Kidney epithelial cell (primary cell): ENCODE measurements around the gene ZNF561. TPM values are rescaled to one million over a fixed set of nuclear protein-coding genes. Genes with fewer than 3 reads are reported as not detected.
"Not testable (repeated sequence)": the region's sequence is repeated elsewhere in the genome, so short reads cannot be mapped to it uniquely, and the experiment has no call there.

Source experiments
- DNase-seq: peaks from one replicate; pipeline ENCODE4 v3.0.0-alpha.2; 2010; ENCODE audit warnings: low read depth
- H3K27me3 ChIP-seq: 2 replicates; pipeline ENCODE4 v1.6.0; 2011; ENCODE audit warnings: low read length; ENCODE audit not compliant: control insufficient read depth, insufficient read depth
- H3K36me3 ChIP-seq: 2 replicates; pipeline ENCODE4 v1.5.1; 2011; ENCODE audit warnings: low read length; ENCODE audit not compliant: control insufficient read depth, insufficient read depth
- H3K4me3 ChIP-seq: 2 replicates; pipeline ENCODE4 v1.5.1; 2011; ENCODE audit warnings: low read depth, mild to moderate bottlenecking, control low read depth, low read length
- total RNA-seq: library from RNA; depleted of rRNA; stranded (reverse); fragments of >200 nt; gene quantifications from 2 replicates; pipeline ENCODE4 v1.2.3, GENCODE V29; 2015
- TF ChIP-seq, protein P1 (sequence below): IDR thresholded peaks from 2 replicates; pipeline ENCODE4 v1.5.1; 2011; ENCODE audit warnings: mild to moderate bottlenecking, moderate library complexity, low read length, control low read depth, inconsistent platforms; ENCODE audit not compliant: insufficient read depth, poor library complexity, severe bottlenecking

ZNF561 gene
- total RNA-seq, 1 donor from 2014 or later = 40.8 TPM

GRCh38 chr19:9586764-9587163 lies 34.3 kb downstream of the ZNF561 start:
- H3K36me3 ChIP-seq = no peaks in the 10 kb centered on the region
- H3K4me3 ChIP-seq = no peak overlapping the region
- TF ChIP-seq, protein P1, sequence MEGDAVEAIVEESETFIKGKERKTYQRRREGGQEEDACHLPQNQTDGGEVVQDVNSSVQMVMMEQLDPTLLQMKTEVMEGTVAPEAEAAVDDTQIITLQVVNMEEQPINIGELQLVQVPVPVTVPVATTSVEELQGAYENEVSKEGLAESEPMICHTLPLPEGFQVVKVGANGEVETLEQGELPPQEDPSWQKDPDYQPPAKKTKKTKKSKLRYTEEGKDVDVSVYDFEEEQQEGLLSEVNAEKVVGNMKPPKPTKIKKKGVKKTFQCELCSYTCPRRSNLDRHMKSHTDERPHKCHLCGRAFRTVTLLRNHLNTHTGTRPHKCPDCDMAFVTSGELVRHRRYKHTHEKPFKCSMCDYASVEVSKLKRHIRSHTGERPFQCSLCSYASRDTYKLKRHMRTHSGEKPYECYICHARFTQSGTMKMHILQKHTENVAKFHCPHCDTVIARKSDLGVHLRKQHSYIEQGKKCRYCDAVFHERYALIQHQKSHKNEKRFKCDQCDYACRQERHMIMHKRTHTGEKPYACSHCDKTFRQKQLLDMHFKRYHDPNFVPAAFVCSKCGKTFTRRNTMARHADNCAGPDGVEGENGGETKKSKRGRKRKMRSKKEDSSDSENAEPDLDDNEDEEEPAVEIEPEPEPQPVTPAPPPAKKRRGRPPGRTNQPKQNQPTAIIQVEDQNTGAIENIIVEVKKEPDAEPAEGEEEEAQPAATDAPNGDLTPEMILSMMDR = peak; percentile 69
- no peak for DNase-seq
- H3K27me3 ChIP-seq = no peaks in the 10 kb centered on the region

GRCh38 chr19:9584073-9584833 lies 36.8 kb downstream of the ZNF561 start, which contains the start of gene ZNF121:
ZNF121 (minus strand) TSS chr19:9584504; CDS start chr19:9568097, 16,407 bp downstream.
- peak; percentile 16 for DNase-seq
- TF ChIP-seq, protein P1 = no peak
- Histone ChIP-seq H3K27me3 (no peaks in the 10 kb centered on the region), H3K36me3 (no peaks in the 10 kb centered on the region), H3K4me3 (peak within 1 kb of the TSS; percentile 83)

DNA sequence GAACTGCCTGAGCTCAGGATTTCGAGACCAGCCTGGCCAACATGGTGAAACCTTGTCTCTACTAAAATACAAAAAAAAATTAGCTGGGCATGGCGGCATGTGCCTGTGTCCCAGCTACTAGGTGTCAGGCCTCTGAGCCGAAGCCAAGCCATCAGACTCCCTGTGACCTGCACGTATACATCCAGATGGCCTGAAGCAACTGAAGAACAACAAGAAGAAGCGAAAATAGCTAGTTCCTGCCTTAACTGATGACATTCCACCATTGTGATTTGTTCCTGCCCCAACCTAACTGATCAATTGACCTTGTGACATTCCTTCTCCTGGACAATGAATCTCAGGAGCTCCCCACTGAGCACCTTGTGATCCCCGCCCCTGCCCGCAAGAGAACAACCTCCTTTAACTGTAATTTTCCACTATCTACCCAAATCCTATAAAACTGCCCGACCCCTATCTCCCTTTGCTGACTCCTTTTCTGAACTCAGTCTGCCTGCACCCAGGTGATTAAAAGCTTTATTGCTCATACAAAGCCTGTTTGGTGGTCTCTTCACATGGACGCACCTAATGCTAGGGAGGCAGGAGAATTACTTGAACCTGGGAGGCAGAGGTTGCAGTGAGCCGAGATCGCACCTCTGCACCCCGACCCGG lies 38.8 kb downstream of the ZNF561 start:
- not testable (repeated sequence) for H3K4me3 ChIP-seq, H3K36me3 ChIP-seq

DNA sequence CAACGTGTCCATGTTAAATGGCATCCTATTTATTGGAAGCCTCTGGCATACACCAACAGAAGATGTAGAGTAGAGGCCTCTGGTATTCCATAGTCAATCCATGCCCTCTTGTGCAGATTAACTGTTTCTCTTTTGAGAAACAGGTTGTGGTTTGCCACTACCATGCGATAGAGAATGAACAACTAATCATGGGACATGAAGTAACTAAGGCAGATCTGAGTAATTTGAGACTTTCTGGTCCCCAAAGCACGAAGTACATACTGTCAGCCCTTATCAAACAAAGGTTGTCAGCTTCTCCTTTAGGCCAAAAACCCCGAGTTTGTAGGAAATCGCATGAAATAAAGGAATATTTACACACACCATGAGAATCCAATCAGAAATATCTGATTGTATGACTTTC lies 40.3 kb downstream of the ZNF561 start:
- Histone ChIP-seq H3K27me3 (no peaks in the 10 kb centered on the region), H3K4me3 (no peak overlapping the region), H3K36me3 (peaks cover 2% of the 10 kb centered on the region)
- TF ChIP-seq, protein P1 = no peak
- DNase-seq = no peak

More for the DNA sequence above, 38.8 kb downstream of the ZNF561 start:
- DNase-seq, H3K27me3 ChIP-seq: not testable (repeated sequence)

GRCh38 chr19:9570255-9570654 lies 50.8 kb downstream of the ZNF561 start:
- Histone ChIP-seq H3K4me3 (no peak overlapping the region), H3K27me3 (no peaks in the 10 kb centered on the region), H3K36me3 (peaks cover 3% of the 10 kb centered on the region)
- DNase-seq = no peak
- TF ChIP-seq, protein P1 = no peak

DNA sequence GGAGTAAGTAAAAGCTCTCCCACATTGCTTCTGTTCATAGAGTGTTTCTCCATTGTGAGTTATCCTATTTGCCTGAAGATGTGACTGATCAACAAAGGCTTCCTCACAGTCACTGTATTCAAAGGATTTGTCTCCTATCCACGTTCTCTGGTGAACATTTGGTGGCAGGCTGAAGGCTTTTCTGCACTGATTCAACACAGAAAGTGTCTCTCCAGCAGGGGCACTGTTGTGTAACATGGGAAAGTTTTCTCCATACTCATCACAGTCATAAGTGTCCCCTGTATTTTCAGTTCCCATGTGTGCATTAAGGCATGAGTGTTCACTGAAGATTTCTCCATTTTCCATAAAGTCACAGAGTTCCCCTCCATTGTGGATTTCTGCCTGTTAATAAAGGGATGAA lies 54.3 kb downstream of the ZNF561 start:
- H3K36me3 ChIP-seq = peaks cover 6% of the 10 kb centered on the region
- no peaks in the 10 kb centered on the region for H3K27me3 ChIP-seq
- H3K4me3 ChIP-seq = no peak overlapping the region
- TF ChIP-seq, protein P1 = no peak
- no peak for DNase-seq
